ENCODE measurements around the gene KRT36.

- TF ChIP-seq CTCF (conservative IDR thresholded peaks at IDR 0.05): no peak
- no peak for TF ChIP-seq ZFX (IDR thresholded peaks at IDR 0.05)
Observed at GRCh38 chr17:41531993-41532392, 42.3 kb upstream of the KRT36 start.
